Right ventricle myocardium superior (tissue), 1 donor: ENCODE results near the gene YKT6. TPM values are rescaled to one million over a fixed set of nuclear protein-coding genes. Genes with fewer than 3 reads are reported as not detected.

ENCODE experiments used
- ATAC-seq: fragments of 200-7000 bp; cut with Tn5 transposase; one replicate; pipeline ENCODE4 v1.9.1; 2020; ENCODE audit warnings: mild to moderate bottlenecking; ENCODE audit not compliant: poor library complexity
- DNase-seq: peaks from one replicate; pipeline ENCODE4 v3.0.0-alpha.2; 2020
- intact Hi-C: fragments of 100-400 bp; cut with DNase I; formaldehyde crosslinking; loops from one replicate; pipeline ENCODE4 v1.11.2; 2022
- total RNA-seq: library from RNA; stranded (reverse); fragmentation: NEBNext Ultra II Directional; extraction: Animal tissue kit (Norgen Biotek cat#: 25700); gene quantifications from one replicate; pipeline ENCODE4 v1.2.1, GENCODE V29; 2021
- donor health status: DM: no; HTN: yes; CAD: no; lungs with severe emphysema.

The YKT6 gene
- total RNA-seq, 1 donor from 2014 or later = 48.9 TPM

DNA sequence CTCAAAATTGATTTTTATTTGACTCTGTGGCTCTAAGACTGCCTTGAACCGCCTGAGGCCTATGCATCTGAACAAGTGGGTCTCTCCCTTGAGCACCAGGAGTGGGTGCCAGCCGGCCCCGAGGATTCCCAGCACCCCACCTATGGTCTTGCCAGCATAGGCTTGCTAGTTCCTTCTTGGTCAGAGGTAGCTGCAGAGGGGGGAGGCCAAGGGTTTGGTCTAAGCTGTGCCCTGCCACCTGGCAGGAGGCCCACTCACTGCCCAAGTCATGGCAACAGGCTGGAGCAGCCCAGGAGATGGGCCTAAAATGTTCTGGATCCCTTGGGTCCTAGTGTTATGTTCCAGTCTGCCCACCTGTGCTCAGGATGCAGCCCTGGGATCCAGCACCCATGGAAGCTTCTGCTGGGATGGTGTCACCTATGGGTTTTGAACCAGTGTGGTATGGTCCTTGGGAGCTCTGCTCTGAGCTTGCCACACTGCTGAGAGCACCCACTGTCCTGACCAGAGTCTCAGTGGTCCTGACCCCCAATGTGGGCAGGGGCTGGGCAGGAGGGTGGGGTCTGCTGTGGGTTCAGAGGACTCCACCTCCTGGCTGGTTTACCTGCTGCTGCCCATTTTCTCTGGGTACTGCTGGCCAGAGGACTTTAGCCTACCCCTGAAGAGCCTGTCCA, 12.6 kb downstream of the YKT6 start:
- intact Hi-C loops = no loop called here
- ATAC-seq (peak; percentile 7), DNase-seq (peak; percentile 32)

GRCh38 chr7:44213877-44214388, 13.2 kb downstream of the YKT6 start:
- no peak for ATAC-seq
- intact Hi-C loops = no loop called here
- DNase-seq = peak; percentile 27

DNA sequence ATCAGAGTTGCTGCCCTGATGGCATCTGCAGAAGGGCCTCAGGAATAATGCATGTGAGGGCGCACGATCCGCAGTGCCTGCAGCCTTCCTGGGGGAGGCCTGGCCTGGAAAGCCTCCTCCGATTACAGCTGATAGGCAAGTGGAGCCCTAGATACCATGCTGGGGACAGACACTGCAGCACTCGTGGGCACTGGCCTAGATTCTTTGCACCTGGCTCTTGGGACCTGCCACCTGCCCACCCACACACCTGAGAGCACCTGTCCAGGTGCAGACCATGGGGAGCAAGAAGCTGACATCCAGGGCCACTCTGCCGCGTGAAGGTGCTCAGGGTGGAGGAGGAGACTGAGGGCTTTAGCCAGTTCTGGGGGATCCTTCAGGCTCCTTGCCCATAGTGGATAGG, 14.8 kb downstream of the YKT6 start:
- intact Hi-C loops = no loop called here
- ATAC-seq (no peak), DNase-seq (peak; percentile 36)

DNA sequence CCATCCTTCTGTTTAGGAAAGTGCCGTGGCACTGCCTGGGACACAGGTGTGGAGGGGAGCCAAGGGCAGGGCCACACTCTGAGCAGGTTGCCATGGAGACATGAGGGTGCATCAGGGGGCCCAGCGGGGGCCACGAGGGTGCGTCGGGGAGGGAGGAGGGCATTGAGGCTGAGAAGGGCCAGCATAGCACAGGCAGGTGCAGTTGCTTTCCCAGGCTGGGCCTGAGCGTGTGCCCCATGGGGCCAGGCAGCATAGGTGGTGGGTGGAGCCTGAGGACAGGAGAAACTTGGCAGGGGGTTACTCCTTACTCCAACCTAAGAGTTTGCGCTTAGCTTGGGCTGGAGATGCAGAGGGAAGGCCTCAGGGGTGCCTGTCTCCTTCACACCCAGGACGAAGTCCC, 15.2 kb downstream of the YKT6 start:
- intact Hi-C loops = no loop called here
- ATAC-seq = no peak

GRCh38 chr7:44216521-44217222, 15.9 kb downstream of the YKT6 start:
- DNase-seq (peak; percentile 32), ATAC-seq (no peak)

More for the DNA sequence above, 15.2 kb downstream of the YKT6 start:
- peak; percentile 29 for DNase-seq

DNA sequence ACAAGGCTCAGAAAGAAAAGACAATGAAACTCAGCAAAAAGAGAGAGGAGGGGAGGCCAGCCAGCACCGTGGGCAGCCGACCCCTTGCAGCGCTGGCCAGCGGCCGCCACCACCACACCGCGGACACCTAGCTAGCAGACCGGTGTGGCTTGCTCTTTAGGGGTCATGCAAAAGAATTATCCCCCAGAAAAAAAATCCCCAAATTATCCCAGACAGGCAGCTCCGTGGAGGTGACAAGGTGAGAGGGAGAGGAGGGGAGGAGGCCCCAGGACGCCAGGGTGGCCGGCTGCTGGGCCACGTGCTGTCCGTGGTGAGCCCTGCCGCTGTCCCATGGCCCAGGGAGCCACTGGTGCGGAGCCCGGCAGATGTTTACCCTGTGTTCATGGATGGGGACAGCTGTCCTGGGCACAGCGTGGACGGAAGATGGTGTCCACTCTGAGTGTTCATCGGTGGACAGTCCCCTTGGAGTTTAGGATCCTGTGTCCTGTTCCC, 16.5 kb downstream of the YKT6 start:
- intact Hi-C loops = no loop called here
- no peak for ATAC-seq
- no peak for DNase-seq

More at GRCh38 chr7:44216521-44217222, 15.9 kb downstream of the YKT6 start:
- intact Hi-C loops = no loop called here

DNA sequence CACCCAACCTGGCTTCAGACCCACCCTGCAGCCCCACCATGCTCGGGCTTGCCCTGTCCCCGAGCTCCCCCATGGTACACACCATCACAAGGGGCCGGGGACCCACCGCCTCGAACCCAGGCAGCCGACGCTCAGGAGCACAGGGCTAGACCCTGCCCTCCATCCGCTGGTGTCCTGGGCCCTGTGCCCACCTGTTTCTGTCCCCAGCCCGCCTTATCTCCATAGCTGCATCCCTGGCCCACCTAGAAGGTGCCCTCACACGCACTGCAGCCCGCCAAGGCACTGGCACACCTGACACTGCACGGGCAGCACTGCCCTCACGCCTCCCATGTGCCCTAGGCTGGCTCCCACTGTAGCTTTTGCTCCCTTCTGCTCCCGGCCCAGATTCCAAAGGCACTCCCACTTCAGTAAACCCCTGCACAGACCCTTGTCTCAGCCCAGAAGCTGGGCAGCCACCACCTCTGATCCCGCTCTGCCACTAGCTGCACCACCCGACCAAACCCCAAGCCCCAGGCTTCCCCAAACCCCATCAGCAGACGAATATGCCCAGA, 17.1 kb downstream of the YKT6 start:
- intact Hi-C loops = no loop called here
- DNase-seq = peak; percentile 33
- no peak for ATAC-seq

DNA sequence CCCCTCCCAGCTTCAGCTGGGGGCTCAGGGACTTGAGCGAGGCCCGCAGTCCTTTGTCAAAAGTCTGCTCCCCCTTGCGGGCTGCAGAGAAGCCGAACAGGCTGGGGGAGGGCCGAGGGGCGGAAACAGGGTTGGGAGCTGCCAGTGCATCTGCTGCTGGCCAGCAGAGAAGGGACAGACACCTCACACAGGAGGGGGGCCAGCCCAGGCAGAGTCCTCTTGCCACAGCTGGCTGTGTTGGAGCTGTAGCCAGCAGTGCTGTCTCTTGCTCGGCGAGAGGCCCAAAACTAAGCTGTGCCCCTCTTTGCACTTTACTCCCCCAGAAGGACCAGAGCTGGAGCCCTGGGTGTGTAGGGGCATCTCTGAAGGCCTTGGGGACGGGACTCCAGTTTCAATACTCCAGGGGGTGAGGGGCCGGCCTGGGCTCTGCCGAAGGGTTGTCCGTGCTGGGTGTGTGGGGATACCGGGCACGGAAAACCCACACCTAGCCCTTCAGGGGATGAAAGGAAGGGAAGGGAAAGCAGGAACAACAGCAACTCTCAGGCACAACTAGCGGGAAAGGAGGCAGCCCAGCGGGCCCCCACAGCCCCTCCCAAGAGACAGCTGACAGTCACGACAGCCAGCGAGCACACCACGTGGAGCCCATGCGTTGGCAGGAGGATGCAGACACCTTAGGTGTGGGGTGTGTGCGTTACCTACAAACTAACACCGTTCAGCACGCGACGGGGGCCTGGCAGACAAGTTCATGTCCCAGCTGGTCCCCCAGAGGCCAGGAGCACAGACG, 17.8 kb downstream of the YKT6 start:
- DNase-seq (peak; percentile 31), ATAC-seq (no peak)
- intact Hi-C loops = no loop called here

DNA sequence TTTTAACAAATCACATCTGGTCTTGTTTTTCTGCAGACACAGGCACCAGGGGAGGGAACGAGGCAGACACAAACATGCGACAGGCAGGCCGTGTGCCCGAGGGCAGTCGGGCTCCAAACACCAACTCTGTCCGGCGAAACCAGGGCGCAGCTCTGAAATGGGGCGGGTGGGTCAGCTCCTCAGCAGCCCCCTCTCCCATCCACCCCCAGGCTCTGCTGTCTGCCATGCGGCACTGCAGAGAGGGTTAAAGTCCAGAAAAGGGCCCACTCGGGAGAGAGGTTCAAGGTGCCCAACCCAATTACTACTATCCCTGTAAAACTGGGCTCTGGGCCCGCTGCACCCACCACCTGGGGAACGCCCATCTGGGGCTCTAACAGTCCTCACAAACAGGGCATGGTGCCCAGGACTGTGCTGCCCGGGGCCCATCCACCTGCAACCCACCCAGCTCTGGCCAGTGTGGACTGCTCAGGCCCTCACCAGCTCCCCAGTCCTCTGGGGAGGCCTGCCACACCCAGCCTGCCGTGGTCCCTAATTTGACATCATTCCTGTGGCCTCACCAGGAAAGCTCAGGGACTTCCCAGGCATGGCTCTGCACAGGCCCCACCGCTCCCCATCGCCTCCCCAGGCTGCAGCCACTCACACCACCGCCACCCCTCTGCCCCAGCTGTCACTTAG, 18.7 kb downstream of the YKT6 start:
- intact Hi-C loops = no loop called here
- DNase-seq = peak; percentile 29
- no peak for ATAC-seq

DNA sequence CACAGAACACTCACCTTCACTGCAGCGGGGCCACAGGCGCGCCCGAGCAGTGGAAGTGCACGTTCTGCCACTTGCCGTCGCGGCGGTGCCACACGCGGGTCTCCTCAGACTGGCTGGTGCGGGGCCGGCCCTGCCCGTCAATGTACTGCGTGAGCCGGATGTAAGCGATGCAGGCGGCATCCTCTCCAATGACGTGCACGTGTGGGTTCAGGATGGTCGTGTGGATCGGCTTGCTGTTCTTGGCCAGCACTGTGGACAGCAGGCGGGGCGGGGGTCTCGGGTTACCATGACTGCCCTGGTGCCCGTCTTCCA, 19.2 kb downstream of the YKT6 start:
- no peak for DNase-seq
- intact Hi-C loops = no loop called here

GRCh38 chr7:44220358-44221112, 19.8 kb downstream of the YKT6 start:
- ATAC-seq = no peak

More for the DNA sequence above, 19.2 kb downstream of the YKT6 start:
- no peak for ATAC-seq

GRCh38 chr7:44221231-44221791, 20.5 kb downstream of the YKT6 start:
- DNase-seq = peak; percentile 25
- intact Hi-C loops = no loop called here
- ATAC-seq = no peak

More at GRCh38 chr7:44220358-44221112, 19.8 kb downstream of the YKT6 start:
- intact Hi-C loops = no loop called here
- peak; percentile 36 for DNase-seq

DNA sequence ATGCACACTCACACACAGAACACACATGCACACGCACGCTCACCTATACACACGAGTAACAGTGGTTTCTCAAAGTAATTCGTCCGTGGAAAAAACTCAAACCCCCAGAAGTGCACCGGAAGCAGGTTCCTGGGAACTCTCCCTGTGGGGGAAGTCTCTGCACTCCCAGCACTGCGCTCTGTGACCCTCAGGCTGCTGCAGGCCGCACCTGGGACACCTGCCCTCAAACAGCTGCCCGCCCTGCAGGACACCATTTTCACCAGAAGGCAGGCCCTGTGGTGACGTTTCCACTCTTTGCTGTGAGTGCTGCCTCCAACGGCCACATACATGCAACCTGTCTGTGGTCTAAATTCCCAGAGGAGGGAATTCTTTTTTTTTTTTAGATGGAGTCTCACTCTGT, 21.3 kb downstream of the YKT6 start:
- DNase-seq (peak; percentile 15), ATAC-seq (no peak)
- intact Hi-C loops = no loop called here

- intact Hi-C loops = no loop called here
- no peak for ATAC-seq
- peak; percentile 31 for DNase-seq
These were observed 22.0 kb downstream of the YKT6 start for GRCh38 chr7:44222776-44223261.

DNA sequence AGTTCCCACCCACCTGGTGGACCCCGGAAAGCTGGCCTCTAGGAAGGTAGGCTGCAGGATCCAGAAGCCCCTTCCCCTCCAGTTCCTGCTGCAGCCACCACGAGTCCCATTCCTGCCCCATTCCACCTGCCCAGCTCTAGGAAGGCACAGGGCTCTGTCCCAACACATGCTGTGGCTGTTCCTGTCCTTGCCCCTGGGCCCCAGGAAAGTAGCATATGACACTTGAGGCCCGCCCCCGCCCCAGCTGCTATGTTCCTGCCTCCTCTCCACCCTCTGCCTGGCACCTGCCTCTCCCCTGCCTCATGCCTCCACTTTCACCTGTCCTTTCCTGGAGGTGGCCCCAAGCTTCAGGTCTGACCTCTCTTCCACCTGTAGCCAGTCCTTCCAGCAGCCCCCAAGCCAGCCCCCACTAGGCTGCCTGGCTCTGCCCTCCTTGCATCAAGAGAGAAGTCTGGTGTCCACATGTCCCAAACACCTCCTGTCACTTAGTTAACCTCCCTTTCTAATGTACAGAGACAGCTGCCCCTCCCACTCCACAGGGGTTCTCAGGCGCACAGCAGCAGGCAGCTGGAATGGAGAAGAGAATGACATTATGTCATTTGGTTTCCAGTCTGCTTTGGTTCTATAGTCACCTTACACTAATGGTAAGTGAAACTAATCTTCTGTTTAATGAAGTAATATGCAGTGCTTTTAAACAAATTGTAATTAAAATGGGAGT, 22.7 kb downstream of the YKT6 start:
- ATAC-seq (no peak), DNase-seq (peak; percentile 8)
- intact Hi-C loops = no loop called here

- DNase-seq = peak; percentile 11
- no peak for ATAC-seq
- intact Hi-C loops = no loop called here
These were observed 23.5 kb downstream of the YKT6 start for GRCh38 chr7:44224080-44224973.
